DMS 273 treated with DMSO at 0.1 percent for 48 hours (cell line): ENCODE results near the gene SNX33.
"Not testable (repeated sequence)": the region's sequence is repeated elsewhere in the genome, so short reads cannot be mapped to it uniquely, and the experiment has no call there.

Source experiments
- DNase-seq: peaks from one replicate; lab custom pipeline; 2025; lab: John Stamatoyannopoulos, UW

Gene SNX33

DNA sequence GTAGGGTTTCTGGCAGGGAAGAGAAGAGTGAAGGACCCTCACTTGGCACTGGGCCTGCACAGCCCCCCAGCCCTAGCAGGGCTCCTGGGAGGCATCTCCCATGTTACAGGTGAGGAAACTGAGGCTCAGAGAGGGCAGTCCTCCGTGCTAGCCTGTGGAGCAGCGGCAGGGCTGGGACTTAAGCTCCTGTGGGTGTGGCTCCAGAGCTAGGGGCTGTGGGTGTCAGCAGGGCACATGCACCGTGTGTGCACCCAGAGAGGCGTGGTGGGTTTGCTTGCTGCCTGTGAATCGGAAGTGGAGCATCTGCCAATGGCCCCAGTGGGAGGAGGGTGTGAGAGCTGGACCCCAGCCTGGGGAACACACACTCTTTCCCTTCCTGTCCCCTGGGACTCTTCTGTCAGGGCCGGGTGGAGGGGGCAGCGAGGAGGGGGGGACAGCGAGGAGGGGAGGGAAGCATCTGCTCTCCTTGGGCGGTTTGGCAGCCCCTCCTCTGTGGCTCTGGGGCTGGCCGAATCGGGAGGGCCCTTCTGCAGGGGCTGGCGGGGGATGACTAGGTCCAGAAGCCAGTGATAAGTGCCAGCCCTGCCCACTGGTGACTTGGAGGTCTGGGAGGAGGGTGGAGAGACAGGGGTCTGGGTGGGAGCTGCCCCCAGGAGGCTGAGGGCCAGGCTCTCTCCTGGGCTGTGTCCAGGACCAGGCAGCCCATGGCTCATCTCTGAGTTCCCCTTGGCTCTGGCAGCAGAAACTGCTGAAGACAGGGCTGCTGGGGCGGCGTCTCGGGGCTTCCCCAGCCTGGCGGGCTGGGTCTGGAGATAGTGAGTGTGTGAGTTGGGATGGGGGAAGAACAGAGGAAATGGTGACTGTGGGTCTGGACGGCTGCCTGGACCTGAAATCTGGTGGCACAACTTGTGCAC, 52.5 kb downstream of the SNX33 start:
- peak; percentile 42 for DNase-seq

DNA sequence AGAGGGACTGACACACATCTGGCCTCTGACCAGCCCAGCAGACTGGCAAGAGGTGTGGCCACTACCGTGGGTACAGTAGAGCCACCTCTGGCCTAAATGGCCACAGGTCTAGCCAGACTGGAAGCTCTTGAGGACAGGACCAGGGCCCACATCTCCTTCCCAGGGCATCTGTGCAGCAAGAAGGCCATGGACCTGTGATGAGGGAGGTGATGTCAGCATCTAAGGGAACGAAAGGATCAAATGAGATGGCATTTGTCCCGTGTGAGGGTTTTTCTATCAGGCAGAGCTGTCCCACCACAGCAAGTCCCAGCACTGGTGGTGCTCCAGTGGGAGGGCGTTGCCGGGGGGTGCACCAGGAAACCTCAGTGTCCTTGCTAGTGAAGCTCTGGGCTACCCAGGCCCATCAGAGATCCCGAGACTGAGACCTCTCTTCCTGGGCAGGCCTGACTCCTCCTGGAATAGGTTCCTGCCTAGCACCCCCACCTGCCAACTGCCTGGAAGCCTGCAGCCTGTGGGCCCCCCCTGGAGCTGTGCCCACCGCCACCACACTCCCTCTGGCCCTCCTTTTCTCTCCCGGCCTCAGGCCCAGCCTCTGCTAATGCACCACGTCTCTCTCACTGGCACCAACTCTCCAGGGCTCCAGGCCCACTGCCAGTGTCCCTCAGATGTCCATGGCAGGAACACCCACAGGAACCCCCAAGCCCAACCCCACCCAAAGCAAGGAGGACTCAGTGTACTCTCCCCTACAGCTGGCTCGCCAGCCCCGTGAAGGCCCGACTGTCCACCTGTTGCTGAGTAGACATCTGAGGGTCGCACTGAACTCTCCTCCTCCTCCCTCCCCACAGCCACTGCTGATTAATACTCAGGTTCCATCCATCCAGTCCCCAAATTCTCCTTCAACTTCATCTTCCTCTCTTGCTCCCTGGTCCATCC, 53.6 kb downstream of the SNX33 start:
- not testable (repeated sequence) for DNase-seq

DNA sequence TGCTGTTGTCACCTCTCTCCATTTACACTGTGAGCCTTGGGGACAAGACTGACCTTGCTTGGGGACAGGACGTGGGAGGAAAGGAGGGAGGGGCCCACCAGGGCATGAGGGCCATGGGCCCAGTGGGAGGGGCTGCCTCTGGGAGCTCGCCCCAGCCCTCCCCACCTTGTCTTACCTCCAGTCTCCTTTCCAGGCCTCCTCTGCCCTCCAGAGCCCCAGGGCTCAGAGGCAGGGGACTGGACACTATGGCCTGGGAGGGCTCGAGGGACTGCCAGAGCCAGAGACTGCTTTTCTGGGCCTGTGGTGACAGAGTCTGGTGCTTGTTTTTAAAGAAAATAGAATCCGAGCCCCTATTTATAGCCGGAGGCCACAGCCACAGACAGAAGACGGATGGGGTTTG, 54.7 kb downstream of the SNX33 start:
- no peak for DNase-seq

DNA sequence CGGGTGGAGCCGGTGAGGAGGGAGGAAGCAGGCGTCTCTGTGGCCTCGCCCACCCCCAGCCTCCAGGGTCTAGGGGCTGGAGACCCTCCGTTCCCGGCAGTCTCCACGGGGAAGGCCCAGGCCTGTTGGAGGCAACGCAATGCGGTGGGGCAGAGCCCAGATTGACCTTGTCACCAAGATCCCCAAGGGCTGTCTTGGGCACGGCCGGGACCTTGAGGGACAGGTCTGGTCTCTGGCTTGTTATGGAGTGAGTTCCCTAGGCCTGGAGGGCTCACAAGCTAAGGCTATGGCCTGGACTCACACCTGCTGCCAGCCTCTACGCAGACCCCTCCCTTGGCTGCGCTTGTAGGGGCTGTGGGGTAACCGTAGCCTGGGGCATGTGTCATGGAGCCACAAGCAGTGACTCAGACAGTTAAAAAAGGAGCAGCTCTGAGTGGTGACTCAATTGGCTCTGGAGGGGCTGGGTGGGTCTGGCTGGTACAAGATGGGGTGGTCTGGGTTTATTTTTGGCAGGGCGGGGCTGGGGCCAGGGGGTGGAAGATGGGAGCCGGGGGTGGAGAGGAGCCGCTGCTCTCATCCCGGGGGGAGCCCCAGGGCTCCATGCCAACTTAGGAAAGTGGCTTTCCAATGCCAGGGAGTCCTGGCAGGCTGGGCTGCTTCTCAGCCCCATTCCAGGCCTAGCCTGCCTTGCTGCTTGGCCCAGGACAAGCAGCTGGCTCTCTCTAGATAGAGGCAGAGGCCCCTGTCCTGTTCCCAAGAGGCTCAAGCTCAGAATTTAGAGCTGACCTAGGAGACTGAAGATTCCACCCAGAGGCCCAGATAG, 55.9 kb downstream of the SNX33 start:
- DNase-seq, result not testable (repeated sequence)

DNA sequence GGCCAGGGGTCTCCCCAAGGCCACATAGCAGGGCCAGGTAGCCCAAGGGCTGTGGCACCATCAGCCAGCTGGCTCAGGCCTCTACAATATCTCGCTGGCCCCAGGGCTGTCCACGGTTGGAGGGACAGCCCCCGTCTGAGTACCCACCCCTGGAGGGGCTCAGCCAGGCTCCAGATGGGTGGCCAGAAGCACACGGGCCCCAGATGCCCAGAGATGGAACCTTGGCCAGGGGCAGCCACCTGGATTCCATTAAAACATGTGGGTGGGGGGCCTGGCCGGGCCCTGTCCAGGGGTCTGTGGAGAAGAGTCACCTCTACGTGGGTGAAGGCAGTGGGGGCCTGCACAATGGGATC, 56.5 kb downstream of the SNX33 start:
- DNase-seq, result no peak

DNA sequence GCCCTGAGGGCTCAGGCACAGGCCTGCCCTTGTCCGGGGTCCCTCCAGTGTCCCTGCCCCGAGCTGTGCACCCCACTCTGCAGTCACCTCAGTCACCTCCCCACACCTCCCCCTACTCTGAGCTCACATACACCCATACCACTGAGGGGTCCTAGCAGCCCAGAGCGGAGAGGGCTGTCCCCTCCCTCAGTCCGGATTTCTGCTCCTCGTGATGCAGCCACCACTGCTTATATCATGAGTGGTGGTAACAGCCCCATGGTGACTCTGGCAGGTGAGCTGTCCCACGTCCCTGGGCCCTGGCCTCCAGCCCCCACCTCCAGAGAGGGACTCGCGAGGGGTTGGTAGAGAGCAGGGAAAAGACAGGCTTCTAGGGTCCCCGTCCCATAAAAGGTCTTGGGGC, 56.9 kb downstream of the SNX33 start:
- no peak for DNase-seq

DNA sequence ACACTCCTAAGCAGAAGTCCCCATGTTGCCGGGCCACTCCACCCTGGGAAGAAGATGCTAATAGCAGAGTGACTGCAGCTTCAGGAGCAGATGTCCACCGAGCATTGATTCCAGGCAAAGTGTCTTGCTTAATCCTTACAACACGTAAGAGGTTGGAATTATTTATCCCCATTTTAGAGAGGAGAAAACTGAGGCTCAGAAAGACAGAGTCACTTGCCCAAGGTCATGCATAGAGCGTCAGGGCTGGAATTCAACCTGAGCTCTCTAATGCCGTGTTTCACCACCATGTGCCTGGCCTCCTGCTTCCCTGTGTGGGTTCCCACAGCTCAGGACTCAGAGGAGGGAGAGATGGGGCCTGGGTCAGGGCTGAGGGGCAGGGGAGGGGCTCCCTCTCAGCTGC, 57.7 kb downstream of the SNX33 start:
- not testable (repeated sequence) for DNase-seq

DNA sequence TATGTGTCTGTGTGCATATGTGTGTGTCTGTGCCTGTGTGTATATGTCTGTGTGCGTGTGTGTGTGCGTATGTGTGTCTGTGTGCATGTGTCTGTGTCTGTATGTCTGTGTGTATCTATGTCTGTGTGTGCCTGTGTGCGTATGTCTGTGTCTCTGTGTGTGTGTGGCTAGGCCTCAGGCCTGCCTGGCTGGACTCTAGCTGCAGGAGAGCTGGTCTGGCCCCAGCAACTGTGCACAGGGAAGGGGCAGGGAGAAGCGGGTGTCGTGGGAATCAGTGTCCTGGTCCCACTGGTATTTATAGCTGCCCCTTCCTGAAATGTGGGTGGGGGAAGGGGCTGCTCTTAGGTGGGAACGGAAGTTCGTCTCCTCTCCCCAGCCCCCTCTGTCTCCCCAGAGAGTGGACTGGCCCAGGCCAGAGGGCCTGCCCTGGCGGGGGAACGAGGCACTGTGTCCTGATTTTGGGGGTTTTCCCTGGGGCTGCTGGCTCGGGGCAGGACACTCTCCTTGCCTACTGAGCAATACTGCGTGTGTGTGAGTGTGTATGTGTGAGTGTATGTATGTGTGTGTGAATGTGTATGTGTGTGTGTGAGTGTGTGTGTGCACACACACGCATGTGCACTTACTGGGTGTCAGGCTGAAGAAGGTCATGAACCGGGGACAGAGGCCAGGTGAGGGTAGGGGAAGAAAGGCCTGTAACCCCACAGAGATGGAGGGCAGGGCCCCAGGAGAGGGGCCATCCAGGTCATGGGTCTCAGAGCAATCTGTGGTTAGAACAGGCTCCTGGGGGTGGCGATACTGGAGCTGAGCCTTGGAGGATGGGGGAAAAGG, 58.4 kb downstream of the SNX33 start:
- DNase-seq, result no peak

DNA sequence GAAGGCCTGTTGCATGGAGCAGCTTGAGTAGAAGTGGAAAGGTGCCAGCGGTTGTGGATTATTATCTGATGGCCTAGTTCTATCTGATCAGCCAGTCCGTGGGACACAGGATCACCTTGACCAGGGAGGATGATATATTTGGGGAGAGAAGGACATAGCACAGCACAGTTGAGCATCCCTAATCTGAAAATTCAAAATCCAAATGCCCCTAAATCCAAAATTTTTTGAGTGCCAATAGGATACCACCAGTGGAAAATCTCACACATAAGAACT, 58.9 kb downstream of the SNX33 start:
- DNase-seq, result no peak

DNA sequence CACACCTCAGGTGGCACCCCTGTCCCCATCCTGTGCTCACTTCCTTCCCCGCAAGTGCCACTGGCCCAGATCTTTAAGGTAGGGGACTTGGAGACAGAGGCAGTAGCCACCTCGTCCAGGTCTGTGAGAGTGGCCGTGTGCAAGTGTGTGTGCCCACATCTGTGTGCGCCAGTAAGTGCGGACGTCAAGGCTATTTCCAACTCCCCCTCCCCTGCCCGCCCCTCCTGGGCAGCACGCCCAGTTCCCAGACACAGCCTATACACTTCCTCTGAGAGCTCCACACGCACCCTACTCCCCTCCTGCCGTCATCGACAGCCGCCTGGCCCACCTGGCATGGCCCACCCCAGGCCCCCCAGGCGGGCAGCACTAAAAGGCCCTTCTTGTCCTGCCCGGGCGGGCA, 61.7 kb downstream of the SNX33 start:
- not testable (repeated sequence) for DNase-seq

DNA sequence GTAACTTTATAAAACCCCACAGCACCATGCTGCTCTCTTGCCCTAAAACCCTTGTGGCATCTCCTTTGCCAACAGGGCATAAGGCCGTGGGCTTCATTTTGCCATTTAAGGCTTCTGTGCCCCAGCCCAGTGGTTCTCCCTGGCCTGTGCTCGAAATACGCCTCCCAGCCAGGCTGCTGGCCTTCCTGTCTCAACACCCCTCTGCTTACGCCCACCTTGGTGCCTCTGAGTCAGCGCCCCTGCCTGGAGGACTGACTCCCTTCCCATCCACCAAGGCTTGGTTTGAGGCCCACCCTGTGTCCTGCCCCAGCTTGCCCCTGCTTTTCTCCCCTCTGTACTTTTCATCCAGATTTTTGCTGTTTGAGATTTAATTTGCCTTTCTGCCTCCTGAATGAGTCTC, 63.2 kb downstream of the SNX33 start:
- DNase-seq, result not testable (repeated sequence)

DNA sequence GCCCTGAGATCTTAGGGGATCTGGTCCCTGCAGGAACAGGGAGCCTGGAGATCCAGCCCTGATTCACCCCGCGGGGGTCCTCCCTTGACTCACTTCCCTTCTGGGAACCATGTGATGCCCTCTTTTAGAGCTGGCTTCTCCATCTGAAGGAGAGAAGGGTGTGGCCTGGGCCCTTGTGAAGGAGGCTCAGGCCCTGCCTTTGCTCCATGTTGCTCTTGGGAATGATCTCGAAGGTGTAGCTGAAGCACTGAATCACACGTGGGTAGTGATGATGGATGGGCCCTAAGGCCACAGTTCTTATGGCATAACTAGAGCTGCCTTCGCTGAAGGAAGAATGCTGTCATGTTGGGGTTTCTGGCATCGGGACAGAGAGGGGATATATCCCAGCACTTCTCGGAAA, 63.8 kb downstream of the SNX33 start:
- not testable (repeated sequence) for DNase-seq
